Endothelial cell of umbilical vein (primary cell): ENCODE data around the gene RAB1B. TPM values are rescaled to one million over a fixed set of nuclear protein-coding genes. Genes with fewer than 3 reads are reported as not detected.

Source experiments
- BruUV-seq: library from RNA; stranded (reverse); fragments of 400-500 nt; replicated peaks from 2 replicates; lab custom pipeline; 2021; lab: Mats Ljungman, UMichigan
- CTCF ChIA-PET: fragments of 300-600, 350-600 bp; sonication (Branson Sonifier 250); formaldehyde crosslinking; loops from one replicate; lab custom pipeline; 2021; ENCODE audit warnings: antibody characterized with exemption, inconsistent platforms; lab: Charles Lee
- POLR2A ChIA-PET: fragments of 300-600, 350-600 bp; sonication (Branson Sonifier 250); formaldehyde crosslinking; loops from one replicate; lab custom pipeline; 2021; ENCODE audit warnings: antibody characterized with exemption, inconsistent platforms; lab: Charles Lee
- DNase-seq: peaks from one replicate; pipeline ENCODE4 v3.0.0-alpha.2; 2011; ENCODE audit warnings: low read depth, low spot score
- FAIRE-seq: peaks from 2 replicates; lab custom pipeline; 2011; peaks lifted over from hg19 to GRCh38; lab: Jason Lieb, UNC
- H2AFZ ChIP-seq: 2 replicates; pipeline ENCODE4 v1.6.0; 2012; ENCODE audit warnings: low read depth, low read length, control low read depth, inconsistent platforms
- H3K27ac ChIP-seq: 2 replicates; pipeline ENCODE4 v1.5.1; 2011; ENCODE audit warnings: low read depth, mild to moderate bottlenecking, control low read depth, low read length, moderate library complexity; ENCODE audit not compliant: insufficient read depth
- H3K27me3 ChIP-seq, 2 experiments: 2 replicates each; pipeline versions ENCODE4 v1.6.0 to v1.6.1; 2011; ENCODE audit warnings: low read length in 2 of 2, mixed read lengths in 1 of 2; ENCODE audit not compliant: control insufficient read depth in 2 of 2, insufficient read depth in 2 of 2
- H3K36me3 ChIP-seq, 2 experiments: 2 replicates in 1 of 2; 3 replicates in 1 of 2; pipeline ENCODE4 v1.5.1; 2011; ENCODE audit warnings: low read length in 2 of 2, mild to moderate bottlenecking in 1 of 2, moderate library complexity in 1 of 2; ENCODE audit not compliant: control insufficient read depth in 2 of 2, insufficient read depth in 2 of 2; ENCODE audit errors: extremely low read depth in 1 of 2
- H3K4me1 ChIP-seq: 3 replicates; pipeline ENCODE4 v1.5.1; 2011; ENCODE audit warnings: mild to moderate bottlenecking, low read length; ENCODE audit not compliant: control insufficient read depth, insufficient read depth; ENCODE audit errors: extremely low read depth
- H3K4me2 ChIP-seq: 2 replicates; pipeline ENCODE4 v1.6.1; 2011; ENCODE audit warnings: low read length, control low read depth, mixed read lengths; ENCODE audit not compliant: insufficient read depth
- H3K4me3 ChIP-seq, 3 experiments: fragments of 200-600 bp in 1 of 3; sonication (generic), shearing (Covaris generic) in 1 of 3; replicated peaks in 1 of 3; 2 replicates each; pipeline ENCODE4 v1.5.1; 2011 to 2016; ENCODE audit warnings: control low read depth in 3 of 3, low read length in 3 of 3, mild to moderate bottlenecking in 2 of 3, inconsistent platforms in 1 of 3, low read depth in 1 of 3, moderate library complexity in 1 of 3; ENCODE audit not compliant: insufficient read depth in 1 of 3
- H3K79me2 ChIP-seq: 2 replicates; pipeline ENCODE4 v1.6.0; 2012; ENCODE audit warnings: low read length, inconsistent platforms; ENCODE audit not compliant: control insufficient read depth, insufficient read depth
- H3K9ac ChIP-seq: replicated peaks from 2 replicates; pipeline ENCODE3; 2011; ENCODE audit warnings: low read length, control low read depth; ENCODE audit not compliant: insufficient read depth; ENCODE audit errors: extremely low read depth
- H3K9me1 ChIP-seq: replicated peaks from 3 replicates; pipeline ENCODE4 v1.6.0; 2011; ENCODE audit warnings: mild to moderate bottlenecking, low read length; ENCODE audit not compliant: control insufficient read depth, insufficient read depth; ENCODE audit errors: extremely low read depth
- H3K9me3 ChIP-seq: replicated peaks from 2 replicates; pipeline ENCODE4 v1.5.1; 2012; ENCODE audit warnings: low read length, inconsistent platforms; ENCODE audit not compliant: control insufficient read depth, insufficient read depth
- H4K20me1 ChIP-seq: replicated peaks from 2 replicates; pipeline ENCODE3; 2011; ENCODE audit warnings: mild to moderate bottlenecking, low read length; ENCODE audit not compliant: control insufficient read depth, insufficient read depth; ENCODE audit errors: extremely low read depth
- FOS ChIP-seq: IDR thresholded peaks from 2 replicates; pipeline ENCODE4 v1.6.1; 2011; ENCODE audit warnings: mild to moderate bottlenecking, low read length, moderate library complexity, borderline replicate concordance; ENCODE audit not compliant: insufficient read depth
- GATA2 ChIP-seq: IDR thresholded peaks from 2 replicates; pipeline ENCODE4 v1.7.0; 2011; ENCODE audit warnings: low read depth, mild to moderate bottlenecking, moderate library complexity, mixed read lengths, low read length; ENCODE audit not compliant: insufficient read length, insufficient read depth
- MAX ChIP-seq: IDR thresholded peaks from 2 replicates; pipeline ENCODE4 v1.6.1; 2011; ENCODE audit not compliant: insufficient read depth, insufficient read length
- MYC ChIP-seq: IDR thresholded peaks from one replicate; pipeline ENCODE4 v1.6.1; 2011; ENCODE audit warnings: mild to moderate bottlenecking, low read depth, low read length
- POLR2AphosphoS5 ChIP-seq: IDR thresholded peaks from 2 replicates; pipeline ENCODE4 v1.6.1; 2012; ENCODE audit warnings: low read depth, mild to moderate bottlenecking, control low read depth, low read length, moderate library complexity; ENCODE audit not compliant: insufficient read depth
- dilution Hi-C: fragments of 300-500 bp; cut with MboI; formaldehyde crosslinking; loops from one replicate; pipeline ENCODE4 v1.15.0; 2019; ENCODE audit warnings: low sequenced_read_pairs; ENCODE audit not compliant: extremely low pct_ligation_motif_present
- intact Hi-C: fragments of 100-400 bp; cut with micrococcal nuclease; formaldehyde crosslinking; loops from one replicate; pipeline ENCODE4 v1.10.0; 2022
- polyA plus RNA-seq, 4 experiments: library from polyadenylated mRNA; depleted of rRNA in 3 of 4; stranded (reverse) in 3 of 4; unstranded in 1 of 4; fragments of >200 nt; gene quantifications; 2 replicates each; pipeline versions ENCODE4 v1.2.1 to v1.2.3, GENCODE V29; 2011 to 2012; ENCODE audit warnings: missing spikeins in 1 of 4
- total RNA-seq: library from RNA; stranded (reverse); gene quantifications from 2 replicates; pipeline ENCODE4 v1.2.3, GENCODE V29; 2021

Gene RAB1B
- total and polyA plus RNA-seq, 2 donors (not counting 3 experiments of a cell fraction or from before 2014, with no cell fraction given) = 171 to 383 TPM

- Histone ChIP-seq H3K27ac (no peak overlapping the region), H3K4me3 (no peak overlapping the region), H3K4me2 (no peak overlapping the region), H3K9me1 (no peaks in the 10 kb centered on the region), H3K36me3 (peaks cover 0 to 7% of the 10 kb centered on the region in 2 experiments), H2AFZ (no peak overlapping the region), H3K27me3 (peaks cover 6 to 9% of the 10 kb centered on the region in 2 experiments), H3K9me3 (no peaks in the 10 kb centered on the region), H3K9ac (no peak overlapping the region), H3K4me1 (peaks cover 13% of the 10 kb centered on the region), H3K79me2 (peaks cover 12% of the 10 kb centered on the region), H4K20me1 (no peaks in the 10 kb centered on the region)
- intact Hi-C loops = no loop called here
- CTCF ChIA-PET = interaction anchor here (1.3 to 2.1 kb wide), 3 partner anchors 25 to 64 kb away, joined by 3 to 10 read pairs (median 6); partner anchors contain the start of gene RIN1
- BruUV-seq = no TSS peak
- POLR2A ChIA-PET = no interaction called here
- TF ChIP-seq POLR2AphosphoS5 = no peak
- no peak for TF ChIP-seq FOS
- FAIRE-seq = no peak
- no peak for DNase-seq
- dilution Hi-C loops = no loop called here
Measured at GRCh38 chr11:66286699-66287098, 18.3 kb downstream of the RAB1B start.

GRCh38 chr11:66287211-66287888 is 18.9 kb downstream of the RAB1B start:
- no peak overlapping the region for H3K4me2 ChIP-seq
- H3K27ac ChIP-seq = no peak overlapping the region
- H2AFZ ChIP-seq = no peak overlapping the region
- H3K79me2 ChIP-seq = peaks cover 12% of the 10 kb centered on the region
- H4K20me1 ChIP-seq = no peaks in the 10 kb centered on the region
- no peaks in the 10 kb centered on the region for H3K9me3 ChIP-seq
- ChIA-PET CTCF (interaction anchor here (2.1 kb wide), 1 partner anchor 25 kb away, joined by 10 read pairs; no protein-coding TSS in a partner anchor), POLR2A (no interaction called here)
- H3K4me3 ChIP-seq = no peak overlapping the region
- no TSS peak for BruUV-seq
- dilution Hi-C loops = no loop called here
- peaks cover 13% of the 10 kb centered on the region for H3K4me1 ChIP-seq
- intact Hi-C loops = no loop called here
- no peaks in the 10 kb centered on the region for H3K9me1 ChIP-seq
- no peak for FAIRE-seq
- no peak for DNase-seq
- no peak overlapping the region for H3K9ac ChIP-seq
- H3K27me3 ChIP-seq = peaks cover 9 to 12% of the 10 kb centered on the region in 2 experiments
- no peak for TF ChIP-seq GATA2
- no peak for TF ChIP-seq MYC
- TF ChIP-seq MAX = no peak
- H3K36me3 ChIP-seq = peaks cover 0 to 7% of the 10 kb centered on the region in 2 experiments
